Endothelial cell of umbilical vein (primary cell): ENCODE data around the gene WDR49. TPM values are rescaled to one million over a fixed set of nuclear protein-coding genes. Genes with fewer than 3 reads are reported as not detected.

Experiments used
- BruUV-seq: library from RNA; stranded (reverse); fragments of 400-500 nt; replicated peaks from 2 replicates; lab custom pipeline; 2021; lab: Mats Ljungman, UMichigan
- CTCF ChIA-PET: fragments of 300-600, 350-600 bp; sonication (Branson Sonifier 250); formaldehyde crosslinking; loops from one replicate; lab custom pipeline; 2021; ENCODE audit warnings: antibody characterized with exemption, inconsistent platforms; lab: Charles Lee
- POLR2A ChIA-PET: fragments of 300-600, 350-600 bp; sonication (Branson Sonifier 250); formaldehyde crosslinking; loops from one replicate; lab custom pipeline; 2021; ENCODE audit warnings: antibody characterized with exemption, inconsistent platforms; lab: Charles Lee
- DNase-seq: peaks from one replicate; pipeline ENCODE4 v3.0.0-alpha.2; 2011; ENCODE audit warnings: low read depth, low spot score
- FAIRE-seq: peaks from 2 replicates; lab custom pipeline; 2011; peaks lifted over from hg19 to GRCh38; lab: Jason Lieb, UNC
- H2AFZ ChIP-seq: 2 replicates; pipeline ENCODE4 v1.6.0; 2012; ENCODE audit warnings: low read depth, low read length, control low read depth, inconsistent platforms
- H3K27ac ChIP-seq: 2 replicates; pipeline ENCODE4 v1.5.1; 2011; ENCODE audit warnings: low read depth, mild to moderate bottlenecking, control low read depth, low read length, moderate library complexity; ENCODE audit not compliant: insufficient read depth
- H3K27me3 ChIP-seq, 2 experiments: 2 replicates each; pipeline versions ENCODE4 v1.6.0 to v1.6.1; 2011; ENCODE audit warnings: low read length in 2 of 2, mixed read lengths in 1 of 2; ENCODE audit not compliant: control insufficient read depth in 2 of 2, insufficient read depth in 2 of 2
- H3K36me3 ChIP-seq, 2 experiments: 2 replicates in 1 of 2; 3 replicates in 1 of 2; pipeline ENCODE4 v1.5.1; 2011; ENCODE audit warnings: low read length in 2 of 2, mild to moderate bottlenecking in 1 of 2, moderate library complexity in 1 of 2; ENCODE audit not compliant: control insufficient read depth in 2 of 2, insufficient read depth in 2 of 2; ENCODE audit errors: extremely low read depth in 1 of 2
- H3K4me1 ChIP-seq: 3 replicates; pipeline ENCODE4 v1.5.1; 2011; ENCODE audit warnings: mild to moderate bottlenecking, low read length; ENCODE audit not compliant: control insufficient read depth, insufficient read depth; ENCODE audit errors: extremely low read depth
- H3K4me2 ChIP-seq: 2 replicates; pipeline ENCODE4 v1.6.1; 2011; ENCODE audit warnings: low read length, control low read depth, mixed read lengths; ENCODE audit not compliant: insufficient read depth
- H3K4me3 ChIP-seq, 3 experiments: fragments of 200-600 bp in 1 of 3; sonication (generic), shearing (Covaris generic) in 1 of 3; replicated peaks in 1 of 3; 2 replicates each; pipeline ENCODE4 v1.5.1; 2011 to 2016; ENCODE audit warnings: control low read depth in 3 of 3, low read length in 3 of 3, mild to moderate bottlenecking in 2 of 3, inconsistent platforms in 1 of 3, low read depth in 1 of 3, moderate library complexity in 1 of 3; ENCODE audit not compliant: insufficient read depth in 1 of 3
- H3K79me2 ChIP-seq: 2 replicates; pipeline ENCODE4 v1.6.0; 2012; ENCODE audit warnings: low read length, inconsistent platforms; ENCODE audit not compliant: control insufficient read depth, insufficient read depth
- H3K9ac ChIP-seq: replicated peaks from 2 replicates; pipeline ENCODE3; 2011; ENCODE audit warnings: low read length, control low read depth; ENCODE audit not compliant: insufficient read depth; ENCODE audit errors: extremely low read depth
- H3K9me1 ChIP-seq: replicated peaks from 3 replicates; pipeline ENCODE4 v1.6.0; 2011; ENCODE audit warnings: mild to moderate bottlenecking, low read length; ENCODE audit not compliant: control insufficient read depth, insufficient read depth; ENCODE audit errors: extremely low read depth
- H3K9me3 ChIP-seq: replicated peaks from 2 replicates; pipeline ENCODE4 v1.5.1; 2012; ENCODE audit warnings: low read length, inconsistent platforms; ENCODE audit not compliant: control insufficient read depth, insufficient read depth
- H4K20me1 ChIP-seq: replicated peaks from 2 replicates; pipeline ENCODE3; 2011; ENCODE audit warnings: mild to moderate bottlenecking, low read length; ENCODE audit not compliant: control insufficient read depth, insufficient read depth; ENCODE audit errors: extremely low read depth
- CTCF ChIP-seq, 2 donors: IDR thresholded peaks; 1 replicate in 1 of 2; 2 replicates in 1 of 2; pipeline ENCODE4 v1.5.1; 2011; ENCODE audit warnings: low read length in 2 of 2, mild to moderate bottlenecking in 2 of 2, moderate library complexity in 2 of 2, control low read depth in 1 of 2, inconsistent platforms in 1 of 2, low read depth in 1 of 2; ENCODE audit not compliant: insufficient read depth in 1 of 2; ENCODE audit errors: extremely low read depth in 1 of 2
- EZH2 ChIP-seq: IDR thresholded peaks from 2 replicates; pipeline ENCODE4 v1.6.1; 2012; ENCODE audit warnings: borderline replicate concordance, low read depth, mild to moderate bottlenecking, moderate library complexity, low read length, inconsistent platforms; ENCODE audit not compliant: severe bottlenecking
- FOS ChIP-seq: IDR thresholded peaks from 2 replicates; pipeline ENCODE4 v1.6.1; 2011; ENCODE audit warnings: mild to moderate bottlenecking, low read length, moderate library complexity, borderline replicate concordance; ENCODE audit not compliant: insufficient read depth
- GATA2 ChIP-seq: IDR thresholded peaks from 2 replicates; pipeline ENCODE4 v1.7.0; 2011; ENCODE audit warnings: low read depth, mild to moderate bottlenecking, moderate library complexity, mixed read lengths, low read length; ENCODE audit not compliant: insufficient read length, insufficient read depth
- JUN ChIP-seq: IDR thresholded peaks from 2 replicates; pipeline ENCODE4 v1.6.1; 2011; ENCODE audit warnings: borderline replicate concordance, low read depth; ENCODE audit not compliant: insufficient read length, insufficient read depth
- MAX ChIP-seq: IDR thresholded peaks from 2 replicates; pipeline ENCODE4 v1.6.1; 2011; ENCODE audit not compliant: insufficient read depth, insufficient read length
- MYC ChIP-seq: IDR thresholded peaks from one replicate; pipeline ENCODE4 v1.6.1; 2011; ENCODE audit warnings: mild to moderate bottlenecking, low read depth, low read length
- POLR2A ChIP-seq: IDR thresholded peaks from 2 replicates; pipeline ENCODE4 v1.6.1; 2012; ENCODE audit warnings: low read depth, mild to moderate bottlenecking, control low read depth, low read length
- POLR2AphosphoS5 ChIP-seq: IDR thresholded peaks from 2 replicates; pipeline ENCODE4 v1.6.1; 2012; ENCODE audit warnings: low read depth, mild to moderate bottlenecking, control low read depth, low read length, moderate library complexity; ENCODE audit not compliant: insufficient read depth
- dilution Hi-C: fragments of 300-500 bp; cut with MboI; formaldehyde crosslinking; loops from one replicate; pipeline ENCODE4 v1.15.0; 2019; ENCODE audit warnings: low sequenced_read_pairs; ENCODE audit not compliant: extremely low pct_ligation_motif_present
- intact Hi-C: fragments of 100-400 bp; cut with micrococcal nuclease; formaldehyde crosslinking; loops from one replicate; pipeline ENCODE4 v1.10.0; 2022
- polyA plus RNA-seq, 4 experiments: library from polyadenylated mRNA; depleted of rRNA in 3 of 4; stranded (reverse) in 3 of 4; unstranded in 1 of 4; fragments of >200 nt; gene quantifications; 2 replicates each; pipeline versions ENCODE4 v1.2.1 to v1.2.3, GENCODE V29; 2011 to 2012; ENCODE audit warnings: missing spikeins in 1 of 4
- total RNA-seq: library from RNA; stranded (reverse); gene quantifications from 2 replicates; pipeline ENCODE4 v1.2.3, GENCODE V29; 2021

Gene WDR49
- total and polyA plus RNA-seq, 2 donors (not counting 3 experiments of a cell fraction or from before 2014, with no cell fraction given), result not detected

GRCh38 chr3:167441256-167441655 lies 212.5 kb downstream of the WDR49 start:
- no peaks in the 10 kb centered on the region for H3K4me1 ChIP-seq
- POLR2A ChIA-PET, result no interaction called here
- DNase-seq (no peak), FAIRE-seq (no peak)
- H3K4me3 ChIP-seq, result no peak overlapping the region
- H3K36me3 ChIP-seq, result no peaks in the 10 kb centered on the region
- CTCF ChIA-PET, result no interaction called here
- no TSS peak for BruUV-seq
- no peak overlapping the region for H3K27ac ChIP-seq
- H3K9me3 ChIP-seq, result no peaks in the 10 kb centered on the region
- no peak overlapping the region for H3K9ac ChIP-seq
- H3K9me1 ChIP-seq, result no peaks in the 10 kb centered on the region
- dilution Hi-C loops, result no loop called here
- TF ChIP-seq POLR2AphosphoS5 (no peak), EZH2 (no peak)
- H2AFZ ChIP-seq, result no peak overlapping the region
- no peak overlapping the region for H3K4me2 ChIP-seq
- H3K27me3 ChIP-seq, result no peaks in the 10 kb centered on the region
- H3K79me2 ChIP-seq, result no peaks in the 10 kb centered on the region
- intact Hi-C loops, result no loop called here
- H4K20me1 ChIP-seq, result no peaks in the 10 kb centered on the region

- intact Hi-C loops, result no loop called here
- no TSS peak for BruUV-seq
These were observed 216.2 kb downstream of the WDR49 start for GRCh38 chr3:167437428-167438139.

More at GRCh38 chr3:167437428-167438139, 216.2 kb downstream of the WDR49 start:
- FAIRE-seq (no peak), DNase-seq (no peak)
- Histone ChIP-seq H3K27me3 (no peaks in the 10 kb centered on the region), H3K36me3 (no peaks in the 10 kb centered on the region), H2AFZ (no peak overlapping the region), H3K79me2 (no peaks in the 10 kb centered on the region), H3K4me3 (no peak overlapping the region), H3K4me1 (no peaks in the 10 kb centered on the region), H3K9me1 (no peaks in the 10 kb centered on the region), H3K27ac (no peak overlapping the region), H3K9me3 (no peaks in the 10 kb centered on the region), H4K20me1 (no peaks in the 10 kb centered on the region), H3K9ac (no peak overlapping the region), H3K4me2 (no peak overlapping the region)
- CTCF ChIA-PET, result no interaction called here
- POLR2A ChIA-PET, result no interaction called here
- dilution Hi-C loops, result no loop called here
- TF ChIP-seq POLR2A, result no peak
- TF ChIP-seq GATA2, result no peak
- TF ChIP-seq FOS, result no peak
- no peak for TF ChIP-seq MYC
- no peak for TF ChIP-seq EZH2
- no peak for TF ChIP-seq JUN
- no peak for TF ChIP-seq MAX
- no peak for TF ChIP-seq CTCF (IDR thresholded peaks at IDR 0.05; ENCODE audit: extremely low read depth in 1 of 2, insufficient read depth in 1 of 2, low read depth in 1 of 2, low read length in 2 of 2)
- no peak for TF ChIP-seq POLR2AphosphoS5
